H1 (cell line): ENCODE results near the gene PDE2A. TPM values are rescaled to one million over a fixed set of nuclear protein-coding genes. Genes with fewer than 3 reads are reported as not detected.

Experiments
- PHF8 ChIP-seq: fragments of 200-600 bp; sonication (generic); conservative IDR thresholded peaks from 2 replicates; pipeline ENCODE4 v1.7.1; 2012; ENCODE audit warnings: low read depth, mild to moderate bottlenecking, inconsistent platforms, low read length, moderate library complexity
- RAD21 ChIP-seq, 2 experiments: IDR thresholded peaks in 1 of 2; conservative IDR thresholded peaks in 1 of 2; 2 replicates each; pipeline ENCODE4 v1.6.1; 2011; ENCODE audit warnings: low read depth in 2 of 2, low read length in 2 of 2, improper control_type of control experiment in 1 of 2, inconsistent platforms in 1 of 2, mild to moderate bottlenecking in 1 of 2, moderate library complexity in 1 of 2
- RFX5 ChIP-seq: IDR thresholded peaks from 2 replicates; pipeline ENCODE4 v1.6.1; 2011; ENCODE audit warnings: low read depth, low read length, improper control_type of control experiment, borderline replicate concordance
- polyA plus RNA-seq, 7 experiments: library from polyadenylated mRNA; depleted of rRNA in 3 of 7; stranded (reverse) in 5 of 7; unstranded in 2 of 7; fragments of >200 nt in 5 of 7; fragments of 200-250 nt in 2 of 7; gene quantifications; 1 replicate in 5 of 7; 2 replicates in 1 of 7; 4 replicates in 1 of 7; pipeline versions ENCODE4 v1.2.1 to v1.2.3, GENCODE V29; 2011 to 2013; ENCODE audit warnings: missing spikeins in 2 of 7, mixed read lengths in 2 of 7
- total RNA-seq: library from RNA; stranded (reverse); fragmentation: NEBNext Ultra II Directional; extraction: Animal tissue kit (Norgen Biotek cat#: 25700); gene quantifications from 2 replicates; pipeline ENCODE4 v1.2.1, GENCODE V29; 2021

The PDE2A gene
- total and polyA plus RNA-seq, 2 of the 8 experiments (the other 6 are each of a cell fraction or from before 2014, with no cell fraction given): 3.4 to 7.1 TPM

- no peak for TF ChIP-seq RFX5
- TF ChIP-seq PHF8: no peak
- no peak for TF ChIP-seq RAD21 (IDR thresholded peaks at IDR 0.05 in 1 of 2, conservative IDR thresholded peaks at IDR 0.05 in 1 of 2; ENCODE audit: low read depth in 2 of 2, low read length in 2 of 2)
Measured at GRCh38 chr11:72712168-72712751, 38.0 kb upstream of the PDE2A start (continued).
